ES-I3 (cell line): ENCODE data around the gene TTC36.

Source experiments
- H3K36me3 ChIP-seq: 2 replicates; pipeline ENCODE4 v1.6.1; 2013; ENCODE audit warnings: mild to moderate bottlenecking, low read length, control low read depth, moderate library complexity; ENCODE audit not compliant: insufficient read depth
- H3K4me1 ChIP-seq: 2 replicates; pipeline ENCODE4 v1.6.1; 2013; ENCODE audit warnings: mild to moderate bottlenecking, control low read depth, low read length; ENCODE audit not compliant: insufficient read depth
- H3K9ac ChIP-seq: 2 replicates; pipeline ENCODE4 v1.6.1; 2013; ENCODE audit warnings: low read depth, mild to moderate bottlenecking, low read length, moderate library complexity
- H3K9me3 ChIP-seq: 2 replicates; pipeline ENCODE4 v1.6.1; 2013; ENCODE audit warnings: mild to moderate bottlenecking, low read length, moderate library complexity; ENCODE audit not compliant: control insufficient read depth, insufficient read depth

TTC36 gene

GRCh38 chr11:118526688-118527087 lies 586 bp upstream of the TTC36 start:
- Histone ChIP-seq H3K4me1 (peaks cover 9% of the 10 kb centered on the region), H3K36me3 (peaks cover 12% of the 10 kb centered on the region), H3K9ac (no peak overlapping the region), H3K9me3 (no peaks in the 10 kb centered on the region)

GRCh38 chr11:118528511-118528910 lies 1.2 kb downstream of the TTC36 start:
- H3K4me1 ChIP-seq, result peaks cover 9% of the 10 kb centered on the region
- no peaks in the 10 kb centered on the region; the same call in 1 of the 2 replicates for H3K36me3 ChIP-seq
- H3K9ac ChIP-seq, result no peak overlapping the region
- no peaks in the 10 kb centered on the region for H3K9me3 ChIP-seq

GRCh38 chr11:118529584-118530175 lies 2.4 kb downstream of the TTC36 start:
- Histone ChIP-seq H3K36me3 (no peaks in the 10 kb centered on the region), H3K9ac (peak overlapping the region; percentile 59), H3K4me1 (peaks cover 9% of the 10 kb centered on the region), H3K9me3 (no peaks in the 10 kb centered on the region)

- H3K9ac ChIP-seq, result peak overlapping the region; percentile 59
Measured at GRCh38 chr11:118530180-118530682, 3.0 kb downstream of the TTC36 start.

GRCh38 chr11:118530683-118531596 lies 3.7 kb downstream of the TTC36 start, which contains the start of gene TMEM25:
TSS of gene TMEM25 (plus strand) at chr11:118531192. CDS start at chr11:118531802, 610 bp downstream.
- H3K4me1 ChIP-seq, result peaks cover 9% of the 10 kb centered on the region
- no peaks in the 10 kb centered on the region for H3K9me3 ChIP-seq
- H3K9ac ChIP-seq, result peak within 1 kb of the TSS; percentile 59
- no peaks in the 10 kb centered on the region for H3K36me3 ChIP-seq

More at GRCh38 chr11:118530180-118530682, 3.0 kb downstream of the TTC36 start:
- Histone ChIP-seq H3K9me3 (no peaks in the 10 kb centered on the region), H3K4me1 (peaks cover 9% of the 10 kb centered on the region), H3K36me3 (no peaks in the 10 kb centered on the region)

GRCh38 chr11:118531597-118532084 lies 4.4 kb downstream of the TTC36 start:
- H3K9ac ChIP-seq, result peak overlapping the region; percentile 59
- H3K4me1 ChIP-seq, result peaks cover 9% of the 10 kb centered on the region
- no peaks in the 10 kb centered on the region for H3K9me3 ChIP-seq
- no peaks in the 10 kb centered on the region for H3K36me3 ChIP-seq

- Histone ChIP-seq H3K36me3 (no peaks in the 10 kb centered on the region), H3K4me1 (peaks cover 9% of the 10 kb centered on the region), H3K9ac (no peak overlapping the region; the same call in 1 of the 2 replicates), H3K9me3 (no peaks in the 10 kb centered on the region)
Measured at GRCh38 chr11:118532091-118532490, 4.8 kb downstream of the TTC36 start.

GRCh38 chr11:118532852-118533768 lies 5.8 kb downstream of the TTC36 start:
- Histone ChIP-seq H3K9me3 (no peaks in the 10 kb centered on the region), H3K9ac (no peak overlapping the region), H3K4me1 (peaks cover 9% of the 10 kb centered on the region), H3K36me3 (no peaks in the 10 kb centered on the region)

GRCh38 chr11:118533769-118534729 lies 6.8 kb downstream of the TTC36 start:
- Histone ChIP-seq H3K4me1 (peaks cover 9% of the 10 kb centered on the region), H3K9ac (no peak overlapping the region), H3K36me3 (no peaks in the 10 kb centered on the region), H3K9me3 (no peaks in the 10 kb centered on the region)

GRCh38 chr11:118535261-118535660 lies 8.0 kb downstream of the TTC36 start:
- H3K36me3 ChIP-seq, result no peaks in the 10 kb centered on the region
- H3K9me3 ChIP-seq, result no peaks in the 10 kb centered on the region
- H3K4me1 ChIP-seq, result no peaks in the 10 kb centered on the region; the same call in 1 of the 2 replicates
- no peak overlapping the region for H3K9ac ChIP-seq

GRCh38 chr11:118536726-118537125 lies 9.5 kb downstream of the TTC36 start:
- H3K4me1 ChIP-seq, result no peaks in the 10 kb centered on the region
- H3K36me3 ChIP-seq, result peaks cover 5% of the 10 kb centered on the region; the same call in 1 of the 2 replicates
- H3K9me3 ChIP-seq, result no peaks in the 10 kb centered on the region
- H3K9ac ChIP-seq, result no peak overlapping the region

- H3K36me3 ChIP-seq, result peaks cover 5% of the 10 kb centered on the region; the same call in 1 of the 2 replicates
- no peaks in the 10 kb centered on the region for H3K4me1 ChIP-seq
- H3K9me3 ChIP-seq, result no peaks in the 10 kb centered on the region
- H3K9ac ChIP-seq, result no peak overlapping the region
Measured at GRCh38 chr11:118537409-118537980, 10.2 kb downstream of the TTC36 start.
